SK-N-SH treated with all-trans-retinoic acid at 6 μM for 48 hours (cell line): ENCODE measurements around the gene DNAJC4.

Source experiments
- ATAC-seq: fragments of 200-7000 bp; cut with Tn5 transposase; 3 replicates; pipeline ENCODE4 v1.9.1; 2020; ENCODE audit warnings: mild to moderate bottlenecking, moderate library complexity
- BACH2 ChIP-seq: fragments of 250-450 bp; sonication (Bioruptor Pico); IDR thresholded peaks from 2 replicates; pipeline ENCODE4 v1.9.0; 2021; ENCODE audit warnings: mild to moderate bottlenecking, borderline replicate concordance
- CREB5 ChIP-seq: fragments of 250-450 bp; sonication (Bioruptor Pico); IDR thresholded peaks from 2 replicates; pipeline ENCODE4 v1.5.1; 2020; ENCODE audit warnings: low read depth, mild to moderate bottlenecking, moderate library complexity
- CSDC2 ChIP-seq: fragments of 250-450 bp; sonication (Bioruptor Pico); IDR thresholded peaks from 2 replicates; pipeline ENCODE4 v1.5.0; 2020; ENCODE audit warnings: mild to moderate bottlenecking, moderate library complexity
- CSRNP3 ChIP-seq: fragments of 250-450 bp; sonication (Bioruptor Pico); IDR thresholded peaks from 2 replicates; pipeline ENCODE4 v1.5.1; 2021; ENCODE audit warnings: mild to moderate bottlenecking, moderate library complexity
- ESRRG ChIP-seq: fragments of 250-450 bp; sonication (Bioruptor Pico); IDR thresholded peaks from 2 replicates; pipeline ENCODE4 v1.6.1; 2021; ENCODE audit warnings: mild to moderate bottlenecking
- GLIS3 ChIP-seq: fragments of 250-450 bp; sonication (Bioruptor Pico); IDR thresholded peaks from 2 replicates; pipeline ENCODE4 v1.5.0; 2020; ENCODE audit warnings: mild to moderate bottlenecking, moderate library complexity
- ISL1 ChIP-seq: fragments of 250-450 bp; sonication (Bioruptor Pico); IDR thresholded peaks from 2 replicates; pipeline ENCODE4 v2.1.2; 2022; ENCODE audit warnings: mild to moderate bottlenecking, moderate library complexity
- PATZ1 ChIP-seq: fragments of 250-450 bp; sonication (Bioruptor Pico); IDR thresholded peaks from 2 replicates; pipeline ENCODE4 v1.8.0; 2020; ENCODE audit warnings: mild to moderate bottlenecking, moderate library complexity, borderline replicate concordance
- POU6F1 ChIP-seq: fragments of 250-450 bp; sonication (Bioruptor Pico); IDR thresholded peaks from 2 replicates; pipeline ENCODE4 v1.8.0; 2021; ENCODE audit warnings: low read depth, mild to moderate bottlenecking, moderate library complexity, borderline replicate concordance
- PPARA ChIP-seq: fragments of 250-450 bp; sonication (Bioruptor Pico); IDR thresholded peaks from 2 replicates; pipeline ENCODE4 v1.5.0; 2020; ENCODE audit warnings: mild to moderate bottlenecking, borderline replicate concordance
- RARB ChIP-seq: fragments of 250-450 bp; sonication (Bioruptor Pico); IDR thresholded peaks from 2 replicates; pipeline ENCODE4 v1.8.0; 2021; ENCODE audit warnings: mild to moderate bottlenecking, moderate library complexity
- SNAI2 ChIP-seq: fragments of 250-450 bp; sonication (Bioruptor Pico); IDR thresholded peaks from 2 replicates; pipeline ENCODE4 v1.5.0; 2020; ENCODE audit warnings: mild to moderate bottlenecking, moderate library complexity
- TCF4 ChIP-seq: fragments of 250-450 bp; sonication (Bioruptor Pico); IDR thresholded peaks from 2 replicates; pipeline ENCODE4 v1.8.0; 2021; ENCODE audit warnings: mild to moderate bottlenecking, moderate library complexity, borderline replicate concordance
- TOX ChIP-seq: fragments of 250-450 bp; sonication (Bioruptor Pico); IDR thresholded peaks from 2 replicates; pipeline ENCODE4 v1.8.0; 2021; ENCODE audit warnings: mild to moderate bottlenecking, moderate library complexity, borderline replicate concordance
- TSHZ2 ChIP-seq: fragments of 250-450 bp; sonication (Bioruptor Pico); IDR thresholded peaks from 2 replicates; pipeline ENCODE4 v1.5.0; 2020; ENCODE audit warnings: mild to moderate bottlenecking, moderate library complexity
- ZC3H10 ChIP-seq: fragments of 250-450 bp; sonication (Bioruptor Pico); IDR thresholded peaks from 2 replicates; pipeline ENCODE4 v1.5.1; 2021; ENCODE audit warnings: mild to moderate bottlenecking, moderate library complexity
- ZFP3 ChIP-seq: fragments of 250-450 bp; sonication (Bioruptor Pico); IDR thresholded peaks from 2 replicates; pipeline ENCODE4 v1.5.0; 2020; ENCODE audit warnings: mild to moderate bottlenecking, moderate library complexity
- ZFP30 ChIP-seq: fragments of 450-650 bp; formaldehyde crosslinking; IDR thresholded peaks from 2 replicates; pipeline ENCODE4 v1.5.0; 2022; ENCODE audit warnings: mild to moderate bottlenecking, moderate library complexity
- ZNF565 ChIP-seq: fragments of 450-650 bp; formaldehyde crosslinking; conservative IDR thresholded peaks from 2 replicates; pipeline ENCODE4 v1.5.0; 2020; ENCODE audit warnings: low read depth, mild to moderate bottlenecking, moderate library complexity
- ZNF70 ChIP-seq: fragments of 450-650 bp; formaldehyde crosslinking; IDR thresholded peaks from 2 replicates; pipeline ENCODE4 v1.5.0; 2020; ENCODE audit warnings: mild to moderate bottlenecking, moderate library complexity
- ZNF8 ChIP-seq: fragments of 450-650 bp; formaldehyde crosslinking; IDR thresholded peaks from 2 replicates; pipeline ENCODE4 v1.5.0; 2020; ENCODE audit warnings: mild to moderate bottlenecking, moderate library complexity

DNAJC4 gene

GRCh38 chr11:64237484-64237951, 7.2 kb downstream of the DNAJC4 start:
- no peak for TF ChIP-seq ISL1
- TF ChIP-seq ZC3H10, result no peak
- TF ChIP-seq CREB5 (CRISPR knock-in tag), result no peak
- TF ChIP-seq SNAI2 (CRISPR knock-in tag), result no peak
- TF ChIP-seq POU6F1, result no peak
- no peak for TF ChIP-seq PPARA (CRISPR knock-in tag)
- no peak for TF ChIP-seq ZNF565 (CRISPR knock-in tag)
- TF ChIP-seq ESRRG (CRISPR knock-in tag), result no peak
- no peak for TF ChIP-seq ZNF8 (CRISPR knock-in tag)
- TF ChIP-seq PATZ1 (CRISPR knock-in tag), result no peak
- TF ChIP-seq ZFP3, result no peak
- TF ChIP-seq CSDC2, result no peak
- no peak for TF ChIP-seq RARB (CRISPR knock-in tag)
- TF ChIP-seq CSRNP3 (CRISPR knock-in tag), result no peak
- no peak for TF ChIP-seq ZFP30 (CRISPR knock-in tag)
- no peak for TF ChIP-seq GLIS3
- TF ChIP-seq ZNF70 (CRISPR knock-in tag), result no peak
- no peak for ATAC-seq

GRCh38 chr11:64238076-64238475, 7.7 kb downstream of the DNAJC4 start:
- no peak for ATAC-seq
- no peak for TF ChIP-seq CSDC2
- TF ChIP-seq PPARA (CRISPR knock-in tag), result no peak
- TF ChIP-seq POU6F1, result no peak
- TF ChIP-seq ZC3H10, result no peak
- no peak for TF ChIP-seq TCF4 (CRISPR knock-in tag)
- TF ChIP-seq ZNF565 (CRISPR knock-in tag), result no peak
- no peak for TF ChIP-seq ESRRG (CRISPR knock-in tag)
- TF ChIP-seq CSRNP3 (CRISPR knock-in tag), result no peak
- no peak for TF ChIP-seq ZFP30 (CRISPR knock-in tag)
- TF ChIP-seq PATZ1 (CRISPR knock-in tag), result no peak
- no peak for TF ChIP-seq TSHZ2 (CRISPR knock-in tag)
- no peak for TF ChIP-seq ZNF70 (CRISPR knock-in tag)
- no peak for TF ChIP-seq RARB (CRISPR knock-in tag)
- no peak for TF ChIP-seq SNAI2 (CRISPR knock-in tag)
- TF ChIP-seq ZNF8 (CRISPR knock-in tag), result no peak
- TF ChIP-seq CREB5 (CRISPR knock-in tag), result no peak
- no peak for TF ChIP-seq BACH2 (CRISPR knock-in tag)
- TF ChIP-seq ZFP3, result no peak
- TF ChIP-seq TOX (CRISPR knock-in tag), result no peak
